Smooth muscle cell of the brain vasculature (primary cell): ENCODE data around the gene SMAD9.
A peak's percentile ranks its signal among the peaks of the same experiment; 100 is the strongest.

Source experiments
- DNase-seq: peaks from one replicate; pipeline ENCODE4 v3.0.0-alpha.2; 2012; ENCODE audit warnings: low read depth, low spot score

Gene SMAD9

DNA sequence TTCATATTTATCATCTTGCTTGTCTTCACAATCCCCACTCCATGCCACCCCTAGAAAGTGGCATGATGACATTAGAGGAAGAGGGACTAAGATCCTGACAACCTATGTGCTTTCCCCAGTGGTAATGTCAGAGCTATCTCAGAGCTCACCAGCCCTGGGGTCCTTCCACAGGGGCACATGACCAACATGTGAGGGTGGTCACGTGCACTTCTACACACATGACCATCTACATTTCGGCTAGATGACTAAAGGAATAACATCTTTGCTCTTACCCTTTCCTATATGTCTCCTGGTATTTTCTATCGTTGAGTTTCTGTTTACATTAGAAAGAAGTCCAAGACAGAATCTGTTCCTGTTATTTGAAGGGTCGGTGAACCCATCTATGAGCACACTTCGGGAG, 54.8 kb downstream of the SMAD9 start:
- no peak for DNase-seq

DNA sequence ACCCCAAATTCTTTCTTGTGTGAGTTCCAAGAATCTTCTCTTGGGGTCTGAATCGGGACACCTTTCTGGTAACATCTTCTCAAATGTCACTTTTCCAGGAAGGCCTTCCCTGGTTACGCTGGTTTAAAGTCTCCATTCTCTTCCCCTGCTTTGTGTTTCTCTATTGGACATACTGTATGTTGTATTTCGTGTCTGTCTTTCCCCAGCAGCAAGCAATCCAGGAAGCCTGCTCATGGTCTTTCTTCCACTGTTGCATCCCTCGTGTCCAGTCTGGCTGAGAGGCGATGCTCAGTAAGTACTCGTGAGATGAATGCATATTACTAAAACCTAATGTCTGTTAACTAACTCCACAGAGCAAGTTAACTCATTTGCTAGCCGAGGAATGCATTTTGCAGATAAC, 57.3 kb downstream of the SMAD9 start:
- no peak for DNase-seq

DNA sequence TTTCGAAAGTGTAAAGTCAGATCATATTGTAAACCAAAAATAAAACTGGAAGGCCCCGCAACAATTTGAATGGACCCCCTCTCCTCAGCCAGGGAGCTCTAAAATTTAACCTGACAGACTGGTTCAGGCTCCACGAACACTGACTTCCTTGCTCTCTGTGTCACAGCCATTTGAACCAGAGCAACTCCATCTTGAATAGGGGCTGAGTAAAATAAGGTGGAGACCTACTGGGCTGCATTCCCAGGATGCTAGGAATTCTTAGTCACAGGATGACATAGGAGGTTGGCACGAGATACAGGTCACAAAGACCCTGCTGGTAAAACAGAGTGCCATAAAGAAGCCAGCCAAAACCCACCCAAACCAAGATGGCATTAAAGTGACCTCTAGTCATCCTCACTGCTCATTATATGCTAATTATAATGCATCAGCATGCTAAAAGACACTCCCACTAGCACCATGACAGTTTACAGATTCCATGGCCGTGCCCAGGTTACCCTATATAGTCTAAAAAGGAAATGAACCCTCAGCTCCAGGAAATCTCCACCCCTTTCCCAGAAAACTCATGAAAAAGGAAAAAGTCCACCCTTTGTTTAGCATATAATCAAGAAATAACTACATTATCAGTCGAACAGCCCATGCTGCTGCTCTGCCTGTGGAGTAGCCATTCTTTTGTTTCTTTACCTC, 57.9 kb downstream of the SMAD9 start:
- DNase-seq, result no peak

DNA sequence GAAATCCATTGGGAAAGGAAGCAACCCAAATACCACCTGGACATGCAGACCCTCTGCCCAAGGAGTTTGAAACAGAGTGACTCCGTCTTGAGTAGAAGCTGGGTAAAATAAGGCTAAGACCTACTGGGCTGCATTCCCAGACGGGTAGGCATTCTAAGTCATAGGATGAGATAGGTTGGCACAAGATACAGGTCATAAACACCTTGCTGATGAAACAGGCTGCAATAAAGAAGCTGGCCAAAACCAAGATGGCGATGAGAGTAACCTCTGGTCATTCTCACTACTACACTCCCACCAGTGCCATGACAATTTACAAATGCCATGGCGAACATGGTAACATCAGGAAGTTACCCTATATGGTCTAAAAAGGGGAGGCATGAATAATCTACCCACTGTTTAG, 60.8 kb downstream of the SMAD9 start:
- no peak for DNase-seq

DNA sequence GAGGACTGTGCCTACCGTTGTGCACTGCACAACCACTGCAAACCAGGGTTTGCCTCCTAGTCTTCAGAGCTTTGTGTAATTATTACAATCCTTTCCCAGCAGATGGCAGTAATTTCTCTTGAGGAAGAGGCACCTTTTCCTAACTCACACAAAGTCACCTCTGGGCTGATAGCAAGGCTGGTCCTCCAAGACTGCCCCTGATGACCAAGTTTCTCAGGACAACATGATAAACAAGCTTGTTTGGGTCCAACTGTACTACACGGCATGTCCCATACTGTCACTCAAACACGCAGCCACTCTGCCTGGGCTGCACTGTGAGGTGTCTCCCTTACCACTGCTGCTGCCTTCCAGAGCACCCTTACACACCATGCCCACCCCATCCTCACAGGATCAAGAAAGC, 61.7 kb downstream of the SMAD9 start:
- DNase-seq, result peak; percentile 32

DNA sequence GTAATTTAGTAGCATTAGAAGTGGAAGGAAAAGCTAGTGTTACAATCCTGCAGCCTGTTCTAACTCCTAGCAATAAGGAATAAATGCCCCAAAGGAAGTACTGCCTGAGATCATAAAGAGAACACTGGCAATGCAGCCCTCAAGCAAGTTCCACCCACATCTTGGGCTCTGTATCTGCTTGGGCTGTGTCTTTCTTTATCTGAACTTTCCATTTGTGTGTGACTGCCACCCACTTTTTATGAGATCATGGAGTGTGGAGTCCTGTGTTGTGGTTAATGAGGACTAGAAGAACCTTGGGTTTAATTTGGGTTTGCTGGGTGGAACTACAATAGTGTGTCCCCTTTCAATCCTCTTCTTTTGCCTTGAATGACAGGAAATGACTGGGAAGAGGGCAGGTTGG, 62.8 kb downstream of the SMAD9 start:
- DNase-seq, result no peak

DNA sequence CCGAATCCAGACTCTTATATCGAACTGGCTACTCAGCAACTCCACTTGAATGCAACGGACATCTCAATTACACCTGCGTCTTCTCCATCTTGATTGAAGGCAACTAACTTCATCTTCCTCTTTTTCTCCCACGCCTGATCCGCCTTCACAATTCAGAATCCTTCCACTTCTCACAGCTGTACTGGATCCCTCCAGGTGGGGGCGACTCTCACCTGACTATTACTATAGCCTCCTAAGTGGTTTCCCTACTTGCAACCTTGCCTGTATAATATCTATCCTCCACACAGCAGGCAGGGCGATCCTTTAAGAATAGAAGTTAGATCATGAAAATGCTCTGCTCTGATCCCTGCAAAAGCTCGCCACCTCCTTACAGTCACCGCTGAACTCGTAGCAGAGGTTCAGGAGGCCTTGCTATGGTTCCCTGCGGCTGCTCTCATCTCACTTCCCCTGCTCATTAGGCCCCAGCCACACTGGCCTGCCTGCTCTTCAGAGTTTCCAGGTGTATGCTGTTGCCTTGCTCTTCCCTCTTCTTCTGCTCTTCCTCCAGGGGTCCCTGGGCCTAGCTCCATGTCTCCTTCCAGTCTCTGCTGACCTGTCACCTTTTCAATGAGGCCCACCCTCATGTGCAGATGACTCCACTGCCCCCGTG, 69.1 kb downstream of the SMAD9 start:
- no peak for DNase-seq

DNA sequence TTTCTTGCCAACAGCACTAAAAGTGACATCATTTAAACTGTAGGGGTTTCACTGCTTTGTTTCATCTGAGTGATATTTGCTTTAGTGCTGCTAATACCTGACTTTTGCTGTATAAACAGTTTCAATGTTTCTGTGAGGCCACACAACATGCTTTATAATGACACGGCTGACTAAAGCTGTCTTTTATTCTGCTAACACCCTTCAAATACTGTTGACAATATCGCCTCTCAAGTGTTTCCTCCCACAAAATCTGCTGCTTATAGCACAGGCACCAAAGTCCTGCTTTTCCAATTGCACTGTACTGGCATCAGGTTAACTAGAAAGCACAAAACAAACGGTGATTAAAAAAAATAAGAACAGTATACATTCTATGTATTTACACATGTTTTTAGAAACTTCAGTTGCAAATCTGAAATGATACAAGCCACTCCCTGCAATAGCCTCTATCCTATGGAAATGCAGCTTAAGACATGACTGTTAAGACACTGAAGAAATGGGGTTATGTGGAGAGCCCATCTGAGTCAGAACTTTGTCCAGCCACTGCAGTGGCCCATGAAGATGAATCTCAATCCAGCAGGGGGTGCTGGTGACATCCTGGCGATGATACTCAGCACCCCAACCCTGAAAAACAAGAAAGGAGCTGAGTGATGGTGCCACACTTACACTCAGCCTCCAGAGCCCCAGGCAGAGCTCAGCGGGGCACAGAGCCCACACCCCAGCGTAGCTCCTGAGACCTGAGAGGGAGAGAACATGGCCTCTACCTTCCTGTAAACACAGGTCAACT, 71.6 kb downstream of the SMAD9 start:
- DNase-seq, result no peak

DNA sequence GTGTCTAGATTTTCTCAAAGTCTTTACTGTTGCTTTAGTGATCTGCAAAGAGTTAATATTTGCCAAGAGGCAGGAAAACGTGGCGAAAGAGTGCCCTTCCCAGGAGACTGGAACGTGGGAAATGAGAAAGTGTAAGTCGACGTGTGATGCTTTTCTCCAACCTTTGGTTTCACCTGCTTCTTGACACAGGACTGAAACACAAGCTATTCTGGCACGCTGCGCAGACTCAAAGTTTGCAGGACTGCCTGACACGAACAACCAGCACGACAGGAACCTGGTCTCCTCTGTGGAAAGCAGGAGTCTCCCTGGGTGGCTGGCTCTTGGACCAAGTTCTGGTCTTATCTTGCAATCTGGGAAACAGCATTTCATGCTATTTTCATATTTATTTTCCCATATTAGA, 72.4 kb downstream of the SMAD9 start:
- DNase-seq, result no peak

DNA sequence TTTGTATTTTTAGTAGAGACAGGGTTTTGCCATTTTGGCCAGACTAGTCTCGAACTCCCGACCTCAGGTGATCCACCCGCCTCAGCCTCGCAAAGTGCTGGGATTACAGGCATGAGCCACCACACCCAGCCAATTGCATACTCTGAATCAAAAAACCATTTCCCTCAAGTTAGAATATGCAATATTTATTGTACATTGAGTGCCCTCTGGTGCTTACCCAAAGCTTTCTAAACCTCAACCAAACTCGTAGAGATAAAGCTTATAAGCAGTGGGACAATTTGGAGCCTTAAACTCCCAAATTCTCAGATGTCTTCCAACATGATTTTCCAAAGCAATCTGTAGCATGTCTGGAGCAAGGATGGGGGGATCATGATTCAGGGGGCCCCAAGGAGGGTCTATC, 78.6 kb downstream of the SMAD9 start:
- DNase-seq, result no peak

DNA sequence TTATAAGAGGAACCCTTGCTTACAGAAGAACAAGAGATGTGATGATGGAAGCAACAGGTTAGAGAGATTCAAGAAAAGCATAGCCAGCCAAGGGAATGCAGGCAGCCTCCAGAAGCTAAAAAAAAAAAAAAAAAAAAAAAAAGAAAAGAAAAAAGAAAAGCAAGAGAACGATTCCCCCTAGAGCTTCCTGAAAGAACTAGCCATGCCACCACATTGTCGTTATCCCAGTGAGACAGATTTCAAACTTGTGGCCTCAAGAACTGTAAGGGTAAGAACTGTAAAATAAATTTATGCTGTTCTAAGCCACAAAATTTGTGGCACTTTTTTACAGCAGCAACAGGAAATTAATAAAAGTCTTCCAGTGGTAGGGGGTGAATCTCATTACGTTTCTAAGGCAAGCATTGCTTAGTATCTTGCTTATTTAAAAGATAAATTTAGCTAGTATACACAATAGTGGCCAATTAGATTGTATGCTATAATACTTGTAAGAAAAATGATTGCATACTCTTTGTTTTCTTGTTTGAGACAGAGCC, 79.3 kb downstream of the SMAD9 start:
- no peak for DNase-seq

DNA sequence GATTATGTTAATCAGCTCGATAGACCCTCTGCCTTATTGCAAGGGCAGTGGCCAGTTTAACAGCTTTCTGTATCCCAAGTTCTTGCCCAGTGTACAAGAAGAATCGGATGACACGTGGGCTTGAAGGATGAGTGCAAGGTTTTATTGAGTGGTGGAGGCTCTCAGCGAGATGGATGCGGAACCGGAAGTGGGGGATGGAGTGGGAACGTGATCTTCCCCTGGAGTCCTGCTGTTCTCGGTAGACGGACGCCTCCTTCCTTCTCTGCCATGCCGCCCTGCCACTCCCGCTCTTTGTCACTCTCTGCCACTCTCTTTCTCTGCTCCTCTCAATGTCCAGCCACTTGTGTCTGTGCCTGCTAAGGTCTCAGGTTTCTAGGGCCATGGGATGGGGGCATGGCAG, 80.1 kb downstream of the SMAD9 start:
- no peak for DNase-seq

DNA sequence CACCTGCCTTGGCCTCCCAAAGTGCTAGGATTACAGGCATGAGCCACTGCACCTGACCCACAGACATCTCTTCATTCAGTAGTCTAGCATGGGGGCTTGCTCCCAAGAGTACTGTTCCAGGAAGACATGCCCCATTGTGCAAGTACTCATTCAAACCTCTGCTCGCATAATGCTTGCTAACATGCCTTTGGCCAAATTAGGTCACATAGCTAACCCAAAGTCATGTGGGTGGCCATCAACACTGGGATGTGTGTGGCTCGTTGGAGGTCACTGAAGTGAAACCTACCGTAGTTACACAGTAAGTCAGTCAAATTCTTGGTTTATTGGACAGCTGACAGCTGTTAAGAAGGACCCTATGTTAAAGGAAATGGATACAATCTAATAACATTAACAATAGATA, 80.8 kb downstream of the SMAD9 start:
- no peak for DNase-seq

DNA sequence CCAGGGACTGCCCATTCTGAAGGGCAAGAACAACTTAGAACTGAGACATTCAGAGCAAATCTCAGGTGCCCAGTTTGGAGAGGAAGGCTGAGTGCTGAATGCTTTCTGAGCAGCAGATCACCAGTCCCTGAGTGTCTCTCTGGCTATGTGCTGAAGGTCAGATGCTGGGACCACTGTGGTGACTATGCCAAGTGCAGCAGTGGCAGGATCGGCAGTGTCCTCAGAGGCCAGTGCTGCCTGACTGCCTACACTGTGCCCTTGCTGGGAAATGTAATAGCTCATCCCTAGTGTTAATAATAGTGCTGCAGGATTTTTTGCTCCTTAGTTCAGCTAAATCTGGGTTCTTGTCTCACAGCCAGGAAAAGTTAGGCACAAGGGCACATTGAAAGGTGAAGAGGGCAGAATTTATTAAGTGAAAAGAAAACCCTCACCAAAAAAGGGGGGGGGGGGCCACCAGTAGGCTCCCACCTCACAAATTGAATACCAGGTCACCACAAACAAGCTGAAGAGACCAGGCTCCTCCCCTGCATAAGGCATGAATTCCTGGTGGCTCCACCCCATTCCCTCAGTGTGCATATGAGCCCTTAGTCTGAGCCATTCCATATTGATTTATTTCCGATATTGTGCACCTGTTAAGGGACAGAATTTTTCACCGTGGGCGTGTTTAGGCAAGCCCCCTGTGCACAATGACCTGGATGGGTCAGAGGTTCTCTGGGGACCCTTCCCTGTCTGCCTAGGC, 82.5 kb downstream of the SMAD9 start:
- no peak for DNase-seq

DNA sequence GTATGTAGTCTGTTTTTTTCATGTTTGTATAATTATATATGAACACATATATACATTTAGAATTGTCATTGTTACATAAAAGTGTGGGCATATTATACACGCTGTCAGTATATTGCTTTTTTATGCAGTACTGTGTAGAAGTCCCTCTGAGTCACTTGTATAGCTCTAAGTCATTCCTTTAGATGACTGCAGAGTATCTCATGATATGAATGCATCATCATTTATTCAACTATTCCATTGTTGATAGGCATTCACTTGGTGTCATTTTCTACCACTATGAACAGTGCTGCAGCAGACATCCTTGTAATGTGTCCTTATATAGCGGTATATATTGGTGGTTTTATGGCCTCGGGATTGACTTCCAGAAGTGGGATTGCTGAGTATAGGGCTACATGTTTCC, 85.7 kb downstream of the SMAD9 start:
- DNase-seq, result no peak

DNA sequence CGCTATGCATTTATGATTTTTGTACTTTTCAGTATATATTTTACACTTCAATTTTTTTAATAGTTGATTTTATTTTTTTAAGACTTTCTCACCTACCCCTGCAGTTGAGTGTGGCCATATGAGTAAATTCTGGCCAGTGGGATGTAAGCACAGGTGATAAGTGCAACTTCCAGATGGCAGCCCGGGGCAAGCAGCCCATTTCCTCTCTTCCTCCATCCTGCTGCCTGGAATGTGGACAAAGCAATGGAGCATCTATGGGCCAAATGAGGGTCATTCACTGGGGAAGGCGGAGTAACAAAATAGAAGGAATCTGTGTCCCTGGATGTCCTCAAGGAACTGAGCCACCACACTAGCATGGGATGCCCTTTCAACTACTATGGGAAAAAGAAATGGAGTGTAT, 88.7 kb downstream of the SMAD9 start:
- DNase-seq, result no peak

DNA sequence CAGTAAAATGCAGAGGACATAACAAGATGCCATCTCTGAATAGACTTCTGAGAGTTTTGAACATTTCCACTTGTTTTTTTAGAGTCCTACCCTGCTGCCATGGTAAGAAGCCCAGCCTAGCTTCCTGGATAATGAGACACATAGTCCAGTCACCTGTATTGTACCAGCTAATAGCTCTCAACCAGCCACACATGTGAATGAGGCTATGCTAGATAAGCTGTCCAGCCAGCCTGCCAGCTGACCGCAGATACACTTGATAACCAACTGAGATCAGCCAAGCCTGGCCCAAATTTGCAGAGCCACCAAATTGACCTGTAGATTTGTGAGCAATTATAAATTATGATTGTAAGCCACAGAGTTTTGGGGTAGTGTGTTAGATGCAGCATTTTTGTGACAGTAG, 90.3 kb downstream of the SMAD9 start:
- DNase-seq, result no peak

DNA sequence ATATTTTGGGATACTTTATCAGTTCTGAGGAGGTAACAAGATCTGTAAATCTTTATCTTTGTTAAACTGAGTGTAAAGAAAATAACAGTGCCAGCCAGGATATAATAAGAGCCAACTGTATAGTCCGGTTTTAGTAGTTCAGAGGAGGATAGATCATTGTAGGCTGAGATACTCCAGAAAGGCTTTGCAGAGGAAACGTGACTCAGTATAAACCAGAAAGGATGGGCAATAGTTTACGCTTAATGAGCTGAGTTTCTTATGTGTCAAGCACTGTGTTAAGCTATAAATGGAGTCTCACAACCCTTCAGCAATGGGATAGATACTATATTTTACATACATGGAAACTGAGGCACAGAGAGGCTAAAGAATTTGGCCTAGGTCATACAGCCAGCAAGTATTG, 97.3 kb downstream of the SMAD9 start:
- DNase-seq, result no peak

DNA sequence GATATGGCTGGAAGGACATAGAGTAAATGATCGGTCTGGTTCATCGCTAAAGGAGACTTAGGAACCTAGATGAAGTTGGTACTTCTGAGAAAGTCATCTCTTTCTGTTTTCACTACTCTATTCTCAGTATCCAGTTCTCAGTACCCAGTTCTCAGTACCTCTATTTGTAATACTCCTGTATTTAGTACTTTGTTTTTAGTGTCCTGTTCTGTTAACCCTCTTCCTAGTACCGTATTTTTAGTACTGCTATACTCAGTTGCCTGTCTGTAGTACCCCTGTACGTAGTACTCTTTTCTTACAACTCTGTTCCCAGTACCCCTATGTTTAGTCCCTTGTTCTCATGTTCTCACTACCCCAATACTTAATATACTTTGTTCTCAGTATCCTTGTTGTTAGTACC, 99.8 kb downstream of the SMAD9 start:
- DNase-seq, result no peak

DNA sequence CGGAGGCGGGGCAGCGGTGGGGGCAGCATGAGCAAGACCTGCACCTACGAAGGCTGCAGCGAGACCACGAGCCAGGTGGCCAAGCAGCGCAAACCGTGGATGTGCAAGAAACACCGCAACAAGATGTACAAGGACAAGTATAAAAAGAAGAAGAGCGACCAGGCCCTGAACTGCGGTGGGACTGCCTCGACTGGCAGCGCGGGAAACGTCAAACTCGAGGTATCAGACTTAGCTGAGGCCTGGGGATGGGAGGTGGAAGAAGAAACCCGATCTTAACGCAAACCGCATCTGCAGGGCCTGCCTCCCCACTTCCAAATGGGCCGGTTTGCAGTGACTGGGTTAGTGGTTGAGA, 100.3 kb downstream of the SMAD9 start:
- no peak for DNase-seq

DNA sequence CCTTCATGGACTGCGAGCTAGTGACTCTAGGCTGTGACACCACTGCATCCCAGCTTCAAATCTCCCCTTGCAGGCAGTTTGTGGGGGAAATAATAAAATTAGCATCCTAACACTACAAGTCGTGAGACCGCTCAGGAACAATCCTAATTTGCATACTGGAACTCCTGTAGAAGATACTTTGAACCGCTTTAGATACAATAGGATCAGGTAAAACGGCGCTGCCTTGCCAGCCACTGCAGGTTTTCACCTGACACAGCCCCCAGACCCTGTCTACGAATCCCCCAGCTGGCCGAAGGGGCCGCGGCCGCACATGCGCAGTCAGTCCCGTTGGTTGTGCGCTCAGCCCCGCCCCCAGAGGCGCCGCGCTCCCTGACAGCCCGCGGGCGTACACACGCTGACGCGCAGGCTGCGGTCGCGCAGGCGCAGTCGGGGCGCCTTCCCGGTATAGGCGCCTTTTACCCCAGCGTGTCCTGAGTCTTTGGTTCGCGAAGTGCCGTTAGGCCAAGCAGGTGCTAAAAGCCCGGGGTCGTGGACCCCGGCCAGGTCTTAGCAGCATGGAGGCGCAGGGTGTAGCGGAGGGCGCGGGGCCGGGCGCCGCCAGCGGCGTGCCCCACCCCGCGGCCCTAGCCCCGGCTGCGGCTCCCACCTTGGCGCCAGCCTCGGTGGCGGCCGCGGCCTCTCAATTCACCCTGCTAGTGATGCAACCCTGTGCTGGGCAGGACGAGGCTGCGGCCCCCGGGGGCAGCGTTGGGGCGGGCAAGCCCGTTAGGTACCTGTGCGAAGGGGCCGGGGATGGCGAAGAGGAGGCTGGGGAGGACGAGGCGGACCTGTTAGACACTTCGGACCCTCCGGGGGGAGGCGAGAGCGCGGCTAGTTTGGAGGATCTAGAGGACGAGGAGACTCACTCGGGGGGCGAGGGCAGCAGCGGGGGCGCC, 101.0 kb downstream of the SMAD9 start, which contains the start of gene RFXAP:
Gene RFXAP (plus strand): TSS at position 419 of the 935 bp plus-strand sequence. CDS start 136 bp downstream, at position 555.
- peak; percentile 69 for DNase-seq
